IMR-90 (cell line): Measurements from ENCODE around the gene LYZL1. TPM values are rescaled to one million over a fixed set of nuclear protein-coding genes. Genes with fewer than 3 reads are reported as not detected.

Source experiments
- ATAC-seq: fragments of 200-7000 bp; cut with Tn5 transposase; 2 replicates; pipeline ENCODE4 v1.9.1; 2020; ENCODE audit warnings: low read depth, mild to moderate bottlenecking, moderate library complexity
- BruUV-seq: library from RNA; stranded (reverse); fragments of 400-500 nt; replicated peaks from 2 replicates; lab custom pipeline; 2021; lab: Mats Ljungman, UMichigan
- CTCF ChIA-PET: fragments of 300-600 bp; formaldehyde crosslinking; extraction: SDS; loops from one replicate; lab custom pipeline; 2021; ENCODE audit warnings: antibody characterized with exemption; lab: Yijun Ruan, JAX
- POLR2A ChIA-PET: fragments of 300-600 bp; sonication (Branson Sonifier 250); formaldehyde crosslinking; loops from one replicate; lab custom pipeline; 2022; ENCODE audit warnings: antibody characterized with exemption; ENCODE audit not compliant: unreplicated experiment; lab: Charles Lee
- DNase-seq: peaks from one replicate; pipeline ENCODE4 v3.0.0; 2013
- H2AFZ ChIP-seq: replicated peaks from 2 replicates; pipeline ENCODE3; 2013; ENCODE audit warnings: low read length, mild to moderate bottlenecking; ENCODE audit not compliant: poor library complexity
- H2AK5ac ChIP-seq: 2 replicates; pipeline ENCODE4 v1.6.1; 2013; ENCODE audit warnings: low read depth, low read length, inconsistent platforms
- H2AK9ac ChIP-seq: replicated peaks from 2 replicates; pipeline ENCODE3; 2013; ENCODE audit warnings: mild to moderate bottlenecking, low read depth, low read length, moderate library complexity; ENCODE audit not compliant: poor library complexity
- H2BK120ac ChIP-seq: 2 replicates; pipeline ENCODE4 v1.6.1; 2013; ENCODE audit warnings: low read depth, low read length, inconsistent platforms
- H2BK15ac ChIP-seq: 3 replicates; pipeline ENCODE4 v1.6.1; 2013; ENCODE audit warnings: low read depth, low read length, inconsistent platforms
- H2BK20ac ChIP-seq: 2 replicates; pipeline ENCODE4 v1.6.1; 2013; ENCODE audit warnings: low read depth, mild to moderate bottlenecking, inconsistent platforms, low read length, moderate library complexity
- H2BK5ac ChIP-seq: 2 replicates; pipeline ENCODE4 v1.6.1; 2013; ENCODE audit warnings: mild to moderate bottlenecking, low read depth, low read length, inconsistent platforms; ENCODE audit not compliant: poor library complexity, severe bottlenecking
- H3K14ac ChIP-seq: replicated peaks from 2 replicates; pipeline ENCODE4 v1.6.1; 2013; ENCODE audit warnings: low read depth, low read length, inconsistent platforms
- H3K18ac ChIP-seq: 2 replicates; pipeline ENCODE4 v1.6.1; 2013; ENCODE audit warnings: low read depth, low read length, control low read depth
- H3K23ac ChIP-seq: 2 replicates; pipeline ENCODE4 v1.6.1; 2013; ENCODE audit warnings: low read depth, low read length, inconsistent platforms
- H3K27ac ChIP-seq: 2 replicates; pipeline ENCODE4 v1.5.1; 2013; ENCODE audit warnings: mild to moderate bottlenecking, control low read depth, low read length; ENCODE audit not compliant: insufficient read depth
- H3K27me3 ChIP-seq: 2 replicates; pipeline ENCODE4 v1.6.1; 2013; ENCODE audit warnings: low read length; ENCODE audit not compliant: control insufficient read depth, insufficient read depth
- H3K36me3 ChIP-seq: 2 replicates; pipeline ENCODE4 v1.6.1; 2013; ENCODE audit warnings: low read length, mixed read lengths; ENCODE audit not compliant: control insufficient read depth, insufficient read depth
- H3K4ac ChIP-seq: 2 replicates; pipeline ENCODE4 v1.6.1; 2013; ENCODE audit warnings: low read depth, low read length, inconsistent platforms
- H3K4me1 ChIP-seq: 2 replicates; pipeline ENCODE4 v1.6.1; 2013; ENCODE audit warnings: low read length, mixed read lengths; ENCODE audit not compliant: control insufficient read depth, insufficient read depth
- H3K4me2 ChIP-seq: 2 replicates; pipeline ENCODE4 v1.6.1; 2013; ENCODE audit warnings: low read depth, mild to moderate bottlenecking, control low read depth, low read length, moderate library complexity
- H3K4me3 ChIP-seq: 2 replicates; pipeline ENCODE4 v1.5.1; 2013; ENCODE audit warnings: low read depth, mild to moderate bottlenecking, control low read depth, low read length, moderate library complexity; ENCODE audit not compliant: insufficient read depth
- H3K56ac ChIP-seq: 2 replicates; pipeline ENCODE4 v1.6.1; 2013; ENCODE audit warnings: low read length, inconsistent platforms; ENCODE audit not compliant: insufficient read depth; ENCODE audit errors: extremely low read depth
- H3K79me1 ChIP-seq, 2 experiments: 2 replicates each; pipeline ENCODE4 v1.6.1; 2013; ENCODE audit warnings: low read length in 2 of 2, inconsistent platforms in 1 of 2, low read depth in 1 of 2
- H3K9ac ChIP-seq: 2 replicates; pipeline ENCODE4 v1.6.1; 2013; ENCODE audit warnings: low read depth, low read length, control low read depth
- H3K9me1 ChIP-seq: 2 replicates; pipeline ENCODE4 v1.6.1; 2013; ENCODE audit warnings: low read length, inconsistent platforms; ENCODE audit not compliant: insufficient read depth
- H3K9me3 ChIP-seq: 2 replicates; pipeline ENCODE4 v1.6.1; 2013; ENCODE audit warnings: low read length; ENCODE audit not compliant: control insufficient read depth, insufficient read depth
- H4K20me1 ChIP-seq: 2 replicates; pipeline ENCODE4 v1.6.1; 2013; ENCODE audit warnings: low read length, inconsistent platforms; ENCODE audit not compliant: insufficient read depth
- H4K5ac ChIP-seq: 2 replicates; pipeline ENCODE4 v1.6.1; 2013; ENCODE audit warnings: mild to moderate bottlenecking, low read depth, low read length, control low read depth
- H4K8ac ChIP-seq, 2 experiments: 2 replicates each; pipeline ENCODE4 v1.6.1; 2013; ENCODE audit warnings: low read depth in 2 of 2, low read length in 2 of 2, control low read depth in 1 of 2, inconsistent platforms in 1 of 2
- H4K91ac ChIP-seq: 2 replicates; pipeline ENCODE4 v1.6.1; 2013; ENCODE audit warnings: low read depth, low read length, inconsistent platforms; ENCODE audit not compliant: insufficient read depth
- BHLHE40 ChIP-seq: fragments of 150-350 bp; IDR thresholded peaks from 2 replicates; pipeline ENCODE4 v1.6.1; 2016; ENCODE audit warnings: mild to moderate bottlenecking, low read depth, low read length
- CEBPB ChIP-seq: IDR thresholded peaks from 2 replicates; pipeline ENCODE4 v1.6.1; 2012; ENCODE audit warnings: low read depth, low read length, improper control_type of control experiment
- CHD1 ChIP-seq: IDR thresholded peaks from 2 replicates; pipeline ENCODE4 v1.6.1; 2012; ENCODE audit warnings: low read depth, low read length, improper control_type of control experiment
- FOS ChIP-seq: fragments of 150-350 bp; IDR thresholded peaks from 2 replicates; pipeline ENCODE4 v1.6.1; 2016; ENCODE audit warnings: low read depth, low read length
- MAFK ChIP-seq: IDR thresholded peaks from 2 replicates; pipeline ENCODE4 v1.6.1; 2012; ENCODE audit warnings: low read depth, low read length, improper control_type of control experiment
- MAZ ChIP-seq: IDR thresholded peaks from 2 replicates; pipeline ENCODE4 v1.6.1; 2012; ENCODE audit warnings: low read depth, mild to moderate bottlenecking, low read length, improper control_type of control experiment, moderate library complexity, borderline replicate concordance
- MXI1 ChIP-seq: IDR thresholded peaks from 2 replicates; pipeline ENCODE4 v1.6.1; 2012; ENCODE audit warnings: low read depth, mild to moderate bottlenecking, low read length, moderate library complexity, borderline replicate concordance
- NFE2L2 ChIP-seq: fragments of 150-350 bp; IDR thresholded peaks from 2 replicates; pipeline ENCODE4 v1.6.1; 2016; ENCODE audit warnings: low read depth, mild to moderate bottlenecking, low read length
- POLR2A ChIP-seq: IDR thresholded peaks from 2 replicates; pipeline ENCODE4 v1.6.1; 2012; ENCODE audit warnings: mild to moderate bottlenecking, low read depth, low read length
- RAD21 ChIP-seq: IDR thresholded peaks from 2 replicates; pipeline ENCODE4 v1.6.1; 2012; ENCODE audit warnings: low read length, improper control_type of control experiment
- RCOR1 ChIP-seq: IDR thresholded peaks from 2 replicates; pipeline ENCODE4 v1.6.1; 2012; ENCODE audit warnings: mild to moderate bottlenecking, low read length, improper control_type of control experiment; ENCODE audit not compliant: insufficient replicate concordance
- RFX5 ChIP-seq: IDR thresholded peaks from 2 replicates; pipeline ENCODE4 v1.8.0; 2012; ENCODE audit warnings: low read depth, mild to moderate bottlenecking, low read length, moderate library complexity
- SMC3 ChIP-seq: fragments of 150-350 bp; IDR thresholded peaks from 2 replicates; pipeline ENCODE4 v1.6.1; 2016; ENCODE audit warnings: low read depth, mild to moderate bottlenecking, antibody characterized with exemption, low read length, moderate library complexity
- WGBS, 2 experiments: methylation state at CpG; one replicate each; pipeline versions ENCODE4 v1.1.5 to v1.1.7; 2013; ENCODE audit warnings: missing lambda C conversion rate in 2 of 2; ENCODE audit not compliant: insufficient read length in 1 of 2; ENCODE audit errors: extremely low coverage in 2 of 2; 5-methylcytosine and 5-hydroxymethylcytosine counted together
- dilution Hi-C: fragments of 300-500 bp; cut with HindIII; formaldehyde crosslinking; loops from one replicate; pipeline ENCODE4 v1.14.3; 2018; ENCODE audit warnings: low sequenced_read_pairs; ENCODE audit not compliant: unreplicated experiment
- in situ Hi-C: fragments of 300-500 bp; cut with MboI; formaldehyde crosslinking; loops from 3 replicates; pipeline ENCODE4 v1.14.3; 2019; ENCODE audit warnings: low sequenced_read_pairs, inconsistent platforms, mixed read lengths
- intact Hi-C: fragments of 100-400 bp; cut with micrococcal nuclease; formaldehyde crosslinking; loops from 2 replicates; pipeline ENCODE4 v1.10.0; 2022
- polyA plus RNA-seq, 3 experiments: library from polyadenylated mRNA; depleted of rRNA; stranded (reverse); fragments of >200 nt; gene quantifications; 2 replicates each; pipeline ENCODE4 v1.2.3, GENCODE V29; 2012; ENCODE audit warnings: low replicate concordance in 1 of 3
- total RNA-seq: library from RNA; depleted of rRNA; stranded (reverse); fragments of >200 nt; gene quantifications from 2 replicates; pipeline ENCODE4 v1.2.3, GENCODE V29; 2012
- TF ChIP-seq, protein P1 (sequence below): fragments of 150-350 bp; IDR thresholded peaks from 2 replicates; pipeline ENCODE4 v1.6.1; 2017; ENCODE audit warnings: mild to moderate bottlenecking, antibody characterized with exemption, low read length, low read depth
- TF ChIP-seq, protein P2 (sequence below): conservative IDR thresholded peaks from 2 replicates; pipeline ENCODE4 v1.5.1; 2012; ENCODE audit warnings: mild to moderate bottlenecking, low read depth, low read length, improper control_type of control experiment
- TF ChIP-seq, protein P3 (sequence below): fragments of 150-350 bp; IDR thresholded peaks from 2 replicates; pipeline ENCODE4 v1.6.1; 2016; ENCODE audit warnings: low read depth, mild to moderate bottlenecking, low read length, moderate library complexity, borderline replicate concordance

LYZL1 gene
- total and polyA plus RNA-seq, 2 of the 4 experiments (the other 2 are of a cell fraction): not detected

DNA sequence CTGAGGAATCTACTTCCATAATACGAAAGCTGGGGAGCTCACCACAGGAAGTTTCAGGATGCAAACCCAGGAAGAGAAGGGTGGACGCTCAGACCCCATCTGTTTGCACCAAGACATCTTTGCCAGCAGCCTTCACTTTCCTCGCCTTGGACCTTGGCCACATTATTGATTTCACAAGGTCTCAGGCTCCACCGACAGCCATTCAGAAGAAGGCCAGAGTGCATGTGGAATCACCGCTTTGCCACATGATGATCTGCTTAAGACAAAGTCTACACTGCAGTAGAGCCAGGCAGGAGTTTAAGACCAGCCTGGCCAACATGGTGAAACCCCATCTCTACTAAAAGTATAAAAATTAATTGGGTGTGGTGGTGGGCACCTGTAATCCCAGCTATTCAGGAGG is 60.0 kb downstream of the LYZL1 start:
- POLR2A ChIA-PET: no interaction called here
- Histone ChIP-seq H4K20me1 (no peaks in the 10 kb centered on the region), H2AK5ac (no peak overlapping the region), H3K56ac (no peak overlapping the region), H3K9me3 (no peaks in the 10 kb centered on the region), H3K27ac (no peak overlapping the region), H3K9ac (no peak overlapping the region), H3K36me3 (no peaks in the 10 kb centered on the region), H2BK5ac (no peak overlapping the region), H3K18ac (no peak overlapping the region), H3K9me1 (no peaks in the 10 kb centered on the region), H4K5ac (no peak overlapping the region), H3K4me3 (no peak overlapping the region), H3K79me1 (no peaks in the 10 kb centered on the region), H2BK15ac (no peak overlapping the region), H2BK120ac (no peak overlapping the region), H3K27me3 (peaks cover 45% of the 10 kb centered on the region), H2AK9ac (no peak overlapping the region), H3K4ac (no peak overlapping the region), H4K8ac (no peak overlapping the region), H2AFZ (no peak overlapping the region), H2BK20ac (no peak overlapping the region), H3K4me1 (peaks cover 3% of the 10 kb centered on the region; the same call in 1 of the 2 replicates), H4K91ac (no peak overlapping the region), H3K4me2 (no peak overlapping the region), H3K23ac (no peak overlapping the region), H3K14ac (no peak overlapping the region)
- in situ Hi-C loops: no loop called here
- WGBS, 2 experiments: no CpG with 5 or more reads among the region's 5 CpGs
- CTCF ChIA-PET: no interaction called here
- dilution Hi-C loops: no loop called here
- ATAC-seq (no peak), DNase-seq (no peak)
- intact Hi-C loops: no loop called here
- no peak for TF ChIP-seq CHD1
- TF ChIP-seq SMC3: no peak
- no peak for TF ChIP-seq MXI1
- no peak for TF ChIP-seq RFX5
- TF ChIP-seq, protein P1, sequence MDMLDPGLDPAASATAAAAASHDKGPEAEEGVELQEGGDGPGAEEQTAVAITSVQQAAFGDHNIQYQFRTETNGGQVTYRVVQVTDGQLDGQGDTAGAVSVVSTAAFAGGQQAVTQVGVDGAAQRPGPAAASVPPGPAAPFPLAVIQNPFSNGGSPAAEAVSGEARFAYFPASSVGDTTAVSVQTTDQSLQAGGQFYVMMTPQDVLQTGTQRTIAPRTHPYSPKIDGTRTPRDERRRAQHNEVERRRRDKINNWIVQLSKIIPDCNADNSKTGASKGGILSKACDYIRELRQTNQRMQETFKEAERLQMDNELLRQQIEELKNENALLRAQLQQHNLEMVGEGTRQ: no peak
- no peak for TF ChIP-seq NFE2L2
- TF ChIP-seq RAD21: no peak
- no peak for TF ChIP-seq BHLHE40
- TF ChIP-seq RCOR1: no peak
- TF ChIP-seq CEBPB: no peak
- no peak for TF ChIP-seq POLR2A
- TF ChIP-seq MAFK: no peak
- TF ChIP-seq, protein P2, sequence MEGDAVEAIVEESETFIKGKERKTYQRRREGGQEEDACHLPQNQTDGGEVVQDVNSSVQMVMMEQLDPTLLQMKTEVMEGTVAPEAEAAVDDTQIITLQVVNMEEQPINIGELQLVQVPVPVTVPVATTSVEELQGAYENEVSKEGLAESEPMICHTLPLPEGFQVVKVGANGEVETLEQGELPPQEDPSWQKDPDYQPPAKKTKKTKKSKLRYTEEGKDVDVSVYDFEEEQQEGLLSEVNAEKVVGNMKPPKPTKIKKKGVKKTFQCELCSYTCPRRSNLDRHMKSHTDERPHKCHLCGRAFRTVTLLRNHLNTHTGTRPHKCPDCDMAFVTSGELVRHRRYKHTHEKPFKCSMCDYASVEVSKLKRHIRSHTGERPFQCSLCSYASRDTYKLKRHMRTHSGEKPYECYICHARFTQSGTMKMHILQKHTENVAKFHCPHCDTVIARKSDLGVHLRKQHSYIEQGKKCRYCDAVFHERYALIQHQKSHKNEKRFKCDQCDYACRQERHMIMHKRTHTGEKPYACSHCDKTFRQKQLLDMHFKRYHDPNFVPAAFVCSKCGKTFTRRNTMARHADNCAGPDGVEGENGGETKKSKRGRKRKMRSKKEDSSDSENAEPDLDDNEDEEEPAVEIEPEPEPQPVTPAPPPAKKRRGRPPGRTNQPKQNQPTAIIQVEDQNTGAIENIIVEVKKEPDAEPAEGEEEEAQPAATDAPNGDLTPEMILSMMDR: no peak
- TF ChIP-seq MAZ: no peak
- no peak for TF ChIP-seq FOS
- TF ChIP-seq, protein P3, sequence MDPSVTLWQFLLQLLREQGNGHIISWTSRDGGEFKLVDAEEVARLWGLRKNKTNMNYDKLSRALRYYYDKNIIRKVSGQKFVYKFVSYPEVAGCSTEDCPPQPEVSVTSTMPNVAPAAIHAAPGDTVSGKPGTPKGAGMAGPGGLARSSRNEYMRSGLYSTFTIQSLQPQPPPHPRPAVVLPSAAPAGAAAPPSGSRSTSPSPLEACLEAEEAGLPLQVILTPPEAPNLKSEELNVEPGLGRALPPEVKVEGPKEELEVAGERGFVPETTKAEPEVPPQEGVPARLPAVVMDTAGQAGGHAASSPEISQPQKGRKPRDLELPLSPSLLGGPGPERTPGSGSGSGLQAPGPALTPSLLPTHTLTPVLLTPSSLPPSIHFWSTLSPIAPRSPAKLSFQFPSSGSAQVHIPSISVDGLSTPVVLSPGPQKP: no peak
- BruUV-seq: no TSS peak
